B cell (primary cell): Measurements from ENCODE around the gene TVP23C. TPM values are rescaled to one million over a fixed set of nuclear protein-coding genes. Genes with fewer than 3 reads are reported as not detected.

Source experiments
- ATAC-seq: fragments of 200-7000 bp; cut with Tn5 transposase; one replicate; pipeline ENCODE4 v1.10.0; 2021; ENCODE audit warnings: low read depth, mild to moderate bottlenecking, moderate number of reproducible peaks, moderate library complexity
- CTCF ChIA-PET: fragments of 350-600 bp; sonication (Branson Sonifier 250); formaldehyde crosslinking; loops from one replicate; lab custom pipeline; 2021; ENCODE audit warnings: antibody characterized with exemption, inconsistent platforms; lab: Charles Lee
- POLR2A ChIA-PET: fragments of 350-600 bp; sonication (Branson Sonifier 250); formaldehyde crosslinking; loops from one replicate; lab custom pipeline; 2021; ENCODE audit warnings: antibody characterized with exemption; lab: Charles Lee
- DNase-seq: peaks from one replicate; pipeline ENCODE4 v3.0.0; 2013
- H2AFZ ChIP-seq: 2 replicates; pipeline ENCODE4 v1.6.1; 2012; ENCODE audit warnings: mild to moderate bottlenecking, low read depth, low read length; ENCODE audit not compliant: insufficient read depth, poor library complexity, severe bottlenecking
- H3K27ac ChIP-seq, 2 donors: 1 replicate in 1 of 2; 2 replicates in 1 of 2; pipeline ENCODE4 v1.5.1; 2012 to 2013; ENCODE audit warnings: low read length in 2 of 2, mild to moderate bottlenecking in 2 of 2, moderate library complexity in 1 of 2
- H3K27me3 ChIP-seq, 4 experiments: fragments of 200-600 bp in 1 of 4; sonication (generic) in 1 of 4; replicated peaks in 1 of 4; 1 replicate in 2 of 4; 2 replicates in 2 of 4; pipeline versions ENCODE4 v1.6.1 to v1.7.0; 2013 to 2016; ENCODE audit warnings: low read length in 3 of 4, mild to moderate bottlenecking in 2 of 4, mixed read lengths in 1 of 4, moderate library complexity in 1 of 4; ENCODE audit not compliant: insufficient read depth in 4 of 4, control insufficient read depth in 3 of 4; ENCODE audit errors: control extremely low read depth in 1 of 4
- H3K36me3 ChIP-seq, 2 experiments: replicated peaks in 1 of 2; 1 replicate in 1 of 2; 2 replicates in 1 of 2; pipeline versions ENCODE4 v1.6.1 to v1.7.1; 2013; ENCODE audit warnings: low read length in 1 of 2; ENCODE audit not compliant: insufficient read depth in 2 of 2, control insufficient read depth in 1 of 2; ENCODE audit errors: control extremely low read depth in 1 of 2, extremely low read depth in 1 of 2
- H3K4me1 ChIP-seq, 2 donors: fragments of 200-600 bp in 1 of 2; sonication (generic) in 1 of 2; 1 replicate in 1 of 2; 2 replicates in 1 of 2; pipeline versions ENCODE4 v1.5.1 to v1.6.1; 2013 to 2017; ENCODE audit warnings: low read length in 2 of 2; ENCODE audit not compliant: control insufficient read depth in 2 of 2, insufficient read depth in 2 of 2
- H3K4me2 ChIP-seq: replicated peaks from 2 replicates; pipeline ENCODE3; 2012; ENCODE audit warnings: mild to moderate bottlenecking, low read depth, low read length; ENCODE audit not compliant: poor library complexity, severe bottlenecking
- H3K4me3 ChIP-seq, 5 experiments: fragments of 200-600 bp in 1 of 5; sonication (generic) in 1 of 5; 1 replicate in 3 of 5; 2 replicates in 2 of 5; pipeline versions ENCODE4 v1.5.1 to v1.7.0; 2011 to 2016; ENCODE audit warnings: low read length in 4 of 5, mild to moderate bottlenecking in 4 of 5, low read depth in 2 of 5, control low read depth in 1 of 5, moderate library complexity in 1 of 5; ENCODE audit not compliant: insufficient read depth in 1 of 5; ENCODE audit errors: control extremely low read depth in 1 of 5, extremely low read depth in 1 of 5
- H3K79me2 ChIP-seq: fragments of 200-600 bp; sonication (generic); one replicate; pipeline ENCODE4 v1.6.0; 2016; ENCODE audit warnings: low read length; ENCODE audit not compliant: control insufficient read depth, insufficient read depth
- H3K9ac ChIP-seq: fragments of 200-600 bp; sonication (generic); 2 replicates; pipeline ENCODE4 v1.6.1; 2017; ENCODE audit warnings: mild to moderate bottlenecking, low read length, moderate library complexity
- H3K9me3 ChIP-seq, 3 donors: one replicate each; pipeline versions ENCODE4 v1.6.1 to v1.7.1; 2013; ENCODE audit warnings: low read length in 2 of 3; ENCODE audit not compliant: control insufficient read depth in 2 of 3, insufficient read depth in 1 of 3; ENCODE audit errors: control extremely low read depth in 1 of 3
- H4K20me1 ChIP-seq: 2 replicates; pipeline ENCODE4 v1.6.0; 2012; ENCODE audit warnings: mild to moderate bottlenecking, low read length; ENCODE audit not compliant: insufficient read depth, control insufficient read depth, poor library complexity, severe bottlenecking
- H3K27ac Mint-ChIP-seq: one replicate; pipeline ENCODE4 v1.8.0; 2021; ENCODE audit warnings: mixed read lengths
- H3K27me3 Mint-ChIP-seq: one replicate; pipeline ENCODE4 v1.8.0; 2021; ENCODE audit warnings: mixed read lengths
- H3K4me1 Mint-ChIP-seq: one replicate; pipeline ENCODE4 v1.8.0; 2021; ENCODE audit warnings: mixed read lengths
- H3K4me3 Mint-ChIP-seq: one replicate; pipeline ENCODE4 v1.8.0; 2021; ENCODE audit warnings: mixed read lengths
- H3K9me3 Mint-ChIP-seq: one replicate; pipeline ENCODE4 v1.8.0; 2022; ENCODE audit warnings: mixed read lengths; ENCODE audit not compliant: insufficient read depth
- CTCF ChIP-seq: fragments of 200-600 bp; IDR thresholded peaks from one replicate; pipeline ENCODE4 v1.8.0; 2022; ENCODE audit warnings: antibody characterized with exemption, mild to moderate bottlenecking
- EZH2 ChIP-seq: IDR thresholded peaks from 2 replicates; pipeline ENCODE4 v1.6.1; 2012; ENCODE audit warnings: borderline replicate concordance, low read depth, mild to moderate bottlenecking, moderate library complexity, low read length; ENCODE audit not compliant: insufficient read depth, poor library complexity, severe bottlenecking
- WGBS: methylation state at CpG from one replicate; pipeline ENCODE4 v1.1.5; 2013; ENCODE audit warnings: missing lambda C conversion rate; ENCODE audit not compliant: insufficient coverage; 5-methylcytosine and 5-hydroxymethylcytosine counted together
- intact Hi-C: fragments of 100-400 bp; cut with micrococcal nuclease; formaldehyde crosslinking; loops from one replicate; pipeline ENCODE4 v1.10.0; 2022
- polyA plus RNA-seq: library from polyadenylated mRNA; depleted of rRNA; stranded (reverse); fragments of >200 nt; gene quantifications from 2 replicates; pipeline ENCODE4 v1.2.3, GENCODE V29; 2012
- total RNA-seq, 2 donors: library from RNA; stranded (reverse); fragments of 120-200 nt in 1 of 2; gene quantifications; 1 replicate in 1 of 2; 2 replicates in 1 of 2; pipeline versions ENCODE4 v1.2.3 to v1.2.4, GENCODE V29; 2013 to 2022

TVP23C gene
- total and polyA plus RNA-seq, 2 donors (not counting 1 experiment from before 2014, with no cell fraction given), result 8.6 to 30.9 TPM

GRCh38 chr17:15462976-15463772, 100.1 kb downstream of the TVP23C start:
- TF ChIP-seq EZH2, result no peak
- no peak for TF ChIP-seq CTCF
- Mint-ChIP-seq H3K9me3 (no peaks in the 10 kb centered on the region), H3K27me3 (no peaks in the 10 kb centered on the region), H3K27ac (no peak overlapping the region), H3K4me3 (no peak overlapping the region), H3K4me1 (no peaks in the 10 kb centered on the region)
- Histone ChIP-seq H3K4me1 (no peaks in the 10 kb centered on the region), H3K27ac (no peak overlapping the region), H3K4me3 (no peak overlapping the region), H3K4me2 (no peak overlapping the region), H3K27me3 (no peaks in the 10 kb centered on the region), H3K36me3 (no peaks in the 10 kb centered on the region), H3K79me2 (no peaks in the 10 kb centered on the region), H4K20me1 (no peaks in the 10 kb centered on the region), H3K9ac (no peak overlapping the region), H3K9me3 (peaks cover 0 to 9% (median 0%) of the 10 kb centered on the region in 3 donors), H2AFZ (no peak overlapping the region)
- DNase-seq (no peak), ATAC-seq (no peak)
- POLR2A ChIA-PET, result no interaction called here
- CTCF ChIA-PET, result no interaction called here
- WGBS, result 95% methylated on average over 7 of the region's 11 CpGs
- intact Hi-C loops, result no loop called here

- CTCF ChIA-PET, result no interaction called here
- Histone ChIP-seq H3K4me1 (no peaks in the 10 kb centered on the region), H3K9ac (no peak overlapping the region), H2AFZ (no peak overlapping the region), H4K20me1 (no peaks in the 10 kb centered on the region), H3K9me3 (peaks cover 0 to 9% (median 3%) of the 10 kb centered on the region in 3 donors), H3K27me3 (no peaks in the 10 kb centered on the region), H3K27ac (no peak overlapping the region), H3K79me2 (no peaks in the 10 kb centered on the region), H3K36me3 (no peaks in the 10 kb centered on the region), H3K4me2 (no peak overlapping the region), H3K4me3 (no peak overlapping the region)
- Mint-ChIP-seq H3K27ac (no peak overlapping the region), H3K9me3 (peaks cover 2% of the 10 kb centered on the region), H3K27me3 (no peaks in the 10 kb centered on the region), H3K4me1 (no peaks in the 10 kb centered on the region), H3K4me3 (no peak overlapping the region)
- DNase-seq (no peak), ATAC-seq (no peak)
- TF ChIP-seq EZH2 (no peak), CTCF (no peak)
- POLR2A ChIA-PET, result no interaction called here
- intact Hi-C loops, result no loop called here
- 93% methylated on average over 4 of the region's 7 CpGs for WGBS
Observed at GRCh38 chr17:15457723-15458094, 105.6 kb downstream of the TVP23C start.
